H1 (cell line): ENCODE data around the gene TLCD2. TPM values are rescaled to one million over a fixed set of nuclear protein-coding genes. Genes with fewer than 3 reads are reported as not detected.

Source experiments
- CTCF ChIA-PET: fragments of 300-600 bp; sonication (Branson Sonifier 250); formaldehyde crosslinking; loops from one replicate; lab custom pipeline; 2021; ENCODE audit not compliant: partially characterized antibody; lab: Charles Lee
- POLR2A ChIA-PET: fragments of 300-600 bp; sonication (Branson Sonifier 250); formaldehyde crosslinking; loops from one replicate; lab custom pipeline; 2021; ENCODE audit warnings: inconsistent platforms; ENCODE audit not compliant: partially characterized antibody; lab: Charles Lee
- DNase-seq, 2 experiments: peaks; one replicate each; pipeline versions ENCODE4 v3.0.0 to v3.0.0-alpha.2; 2010 to 2022; ENCODE audit warnings: low spot score in 2 of 2, low read depth in 1 of 2, mixed read lengths in 1 of 2
- FAIRE-seq: peaks from 2 replicates; lab custom pipeline; 2011; peaks lifted over from hg19 to GRCh38; lab: Jason Lieb, UNC
- H2AFZ ChIP-seq: 2 replicates; pipeline ENCODE4 v1.8.1; 2012; ENCODE audit warnings: low read length, inconsistent platforms
- H2AK5ac ChIP-seq: 2 replicates; pipeline ENCODE4 v1.6.1; 2013; ENCODE audit warnings: low read depth, low read length
- H2BK120ac ChIP-seq: replicated peaks from 2 replicates; pipeline ENCODE3; 2013; ENCODE audit warnings: low read depth, low read length, inconsistent platforms
- H2BK12ac ChIP-seq: 2 replicates; pipeline ENCODE4 v1.6.1; 2013; ENCODE audit warnings: low read depth, low read length
- H2BK15ac ChIP-seq: 2 replicates; pipeline ENCODE4 v1.6.1; 2013; ENCODE audit warnings: low read length
- H2BK20ac ChIP-seq: 2 replicates; pipeline ENCODE4 v1.6.1; 2013; ENCODE audit warnings: low read length
- H2BK5ac ChIP-seq: 2 replicates; pipeline ENCODE4 v1.6.1; 2013; ENCODE audit warnings: low read depth, low read length
- H3K14ac ChIP-seq: 2 replicates; pipeline ENCODE4 v1.6.1; 2013; ENCODE audit warnings: inconsistent platforms; ENCODE audit not compliant: insufficient read length
- H3K18ac ChIP-seq: 2 replicates; pipeline ENCODE4 v1.6.1; 2013; ENCODE audit warnings: low read length; ENCODE audit errors: extremely low read depth
- H3K23ac ChIP-seq: 2 replicates; pipeline ENCODE4 v1.6.1; 2013; ENCODE audit warnings: inconsistent platforms; ENCODE audit not compliant: insufficient read length
- H3K23me2 ChIP-seq: 2 replicates; pipeline ENCODE4 v1.6.1; 2013; ENCODE audit warnings: low read depth, low read length
- H3K27ac ChIP-seq: 2 replicates; pipeline ENCODE4 v1.6.1; 2011; ENCODE audit warnings: low read depth, low read length, inconsistent platforms
- H3K27me3 ChIP-seq, 4 experiments: replicated peaks in 1 of 4; 1 replicate in 1 of 4; 2 replicates in 3 of 4; pipeline versions ENCODE4 v1.6.1 to v1.8.1; 2011 to 2013; ENCODE audit warnings: low read length in 3 of 4, mild to moderate bottlenecking in 3 of 4, inconsistent platforms in 2 of 4, mixed read lengths in 2 of 4, moderate library complexity in 1 of 4; ENCODE audit not compliant: control insufficient read depth in 3 of 4, insufficient read depth in 3 of 4; ENCODE audit errors: extremely low read depth in 1 of 4
- H3K36me3 ChIP-seq, 4 experiments: 2 replicates each; pipeline versions ENCODE4 v1.6.1 to v1.8.1; 2011 to 2013; ENCODE audit warnings: mild to moderate bottlenecking in 4 of 4, low read length in 3 of 4, moderate library complexity in 2 of 4, control low read depth in 1 of 4, inconsistent platforms in 1 of 4; ENCODE audit not compliant: insufficient read depth in 4 of 4, control insufficient read depth in 2 of 4
- H3K4ac ChIP-seq: replicated peaks from 2 replicates; pipeline ENCODE3; 2013; ENCODE audit warnings: low read length, low read depth, mixed read lengths, inconsistent platforms; ENCODE audit not compliant: insufficient read length
- H3K4me1 ChIP-seq, 4 experiments: replicated peaks in 1 of 4; 1 replicate in 1 of 4; 2 replicates in 3 of 4; pipeline versions ENCODE4 v1.6.1 to v1.8.1; 2011 to 2013; ENCODE audit warnings: low read length in 3 of 4, inconsistent platforms in 2 of 4, mixed read lengths in 1 of 4; ENCODE audit not compliant: insufficient read depth in 4 of 4, control insufficient read depth in 3 of 4
- H3K4me2 ChIP-seq, 2 experiments: 2 replicates each; pipeline versions ENCODE4 v1.6.1 to v1.8.1; 2011 to 2013; ENCODE audit warnings: low read depth in 2 of 2, low read length in 2 of 2, control low read depth in 1 of 2, inconsistent platforms in 1 of 2, mild to moderate bottlenecking in 1 of 2; ENCODE audit not compliant: insufficient read depth in 1 of 2
- H3K4me3 ChIP-seq, 4 experiments: fragments of 200-600, 300-600 bp in 1 of 4; sonication (generic), shearing (Covaris generic), sonication (Bioruptor Twin) in 1 of 4; 2 replicates each; pipeline versions ENCODE4 v1.5.1 to v1.8.1; 2011 to 2016; ENCODE audit warnings: low read length in 4 of 4, low read depth in 3 of 4, control low read depth in 2 of 4, inconsistent platforms in 2 of 4, mild to moderate bottlenecking in 2 of 4, mixed read lengths in 1 of 4, moderate library complexity in 1 of 4; ENCODE audit not compliant: insufficient read depth in 2 of 4; ENCODE audit errors: extremely low read depth in 1 of 4
- H3K56ac ChIP-seq: replicated peaks from 2 replicates; pipeline ENCODE3; 2013; ENCODE audit warnings: low read depth, mild to moderate bottlenecking, mixed read lengths, low read length, inconsistent platforms; ENCODE audit not compliant: insufficient read length
- H3K79me1 ChIP-seq: 2 replicates; pipeline ENCODE4 v1.6.1; 2013; ENCODE audit warnings: low read depth, low read length, control low read depth
- H3K79me2 ChIP-seq, 2 experiments: 2 replicates each; pipeline versions ENCODE4 v1.6.1 to v1.8.1; 2012 to 2013; ENCODE audit warnings: low read length in 2 of 2, mild to moderate bottlenecking in 2 of 2, inconsistent platforms in 1 of 2; ENCODE audit not compliant: insufficient read depth in 2 of 2, control insufficient read depth in 1 of 2
- H3K9ac ChIP-seq, 4 experiments: replicated peaks in 1 of 4; 1 replicate in 1 of 4; 2 replicates in 3 of 4; pipeline versions ENCODE4 v1.6.1 to v1.8.1; 2011 to 2013; ENCODE audit warnings: low read depth in 3 of 4, low read length in 3 of 4, control low read depth in 2 of 4, mild to moderate bottlenecking in 2 of 4, moderate library complexity in 2 of 4, inconsistent platforms in 1 of 4; ENCODE audit errors: extremely low read depth in 1 of 4
- H3K9me3 ChIP-seq, 2 experiments: 2 replicates each; pipeline versions ENCODE4 v1.6.1 to v1.8.1; 2012 to 2013; ENCODE audit warnings: mild to moderate bottlenecking in 2 of 2, moderate library complexity in 2 of 2, control low read depth in 1 of 2, inconsistent platforms in 1 of 2, low read depth in 1 of 2, low read length in 1 of 2, mixed read lengths in 1 of 2; ENCODE audit not compliant: insufficient read depth in 2 of 2
- H4K20me1 ChIP-seq, 2 experiments: replicated peaks in 1 of 2; 2 replicates each; pipeline versions ENCODE3 to v1.8.1; 2011 to 2013; ENCODE audit warnings: inconsistent platforms in 2 of 2, low read length in 2 of 2, mild to moderate bottlenecking in 1 of 2; ENCODE audit not compliant: insufficient read depth in 2 of 2, control insufficient read depth in 1 of 2
- H4K5ac ChIP-seq: 2 replicates; pipeline ENCODE4 v1.6.1; 2013; ENCODE audit warnings: low read length, low read depth, mixed read lengths, inconsistent platforms; ENCODE audit not compliant: insufficient read length
- H4K8ac ChIP-seq: 2 replicates; pipeline ENCODE4 v1.8.0; 2013; ENCODE audit warnings: mild to moderate bottlenecking, moderate library complexity, low read length, inconsistent platforms; ENCODE audit not compliant: insufficient read depth; ENCODE audit errors: extremely low read depth
- H4K91ac ChIP-seq: replicated peaks from 2 replicates; pipeline ENCODE3; 2013; ENCODE audit warnings: low read length, mixed read lengths, inconsistent platforms; ENCODE audit not compliant: insufficient read length
- ATF2 ChIP-seq: IDR thresholded peaks from 2 replicates; pipeline ENCODE4 v1.6.1; 2012; ENCODE audit warnings: low read length, inconsistent platforms
- CTBP2 ChIP-seq: IDR thresholded peaks from 2 replicates; pipeline ENCODE4 v1.7.0; 2011; ENCODE audit warnings: borderline replicate concordance, mild to moderate bottlenecking, moderate library complexity, mixed read lengths, low read length; ENCODE audit not compliant: insufficient read depth, insufficient read length
- HDAC6 ChIP-seq: IDR thresholded peaks from one replicate; pipeline ENCODE4 v1.7.1; 2012; ENCODE audit warnings: low read depth, mild to moderate bottlenecking, inconsistent platforms, low read length, moderate library complexity
- NRF1 ChIP-seq: IDR thresholded peaks from 2 replicates; pipeline ENCODE4 v1.6.1; 2011; ENCODE audit warnings: mild to moderate bottlenecking, low read depth, low read length, improper control_type of control experiment
- POLR2A ChIP-seq, 2 experiments: IDR thresholded peaks; 1 replicate in 1 of 2; 2 replicates in 1 of 2; pipeline ENCODE4 v1.6.1; 2011; ENCODE audit warnings: low read depth in 2 of 2, low read length in 2 of 2, mild to moderate bottlenecking in 2 of 2; ENCODE audit errors: control extremely low read depth in 1 of 2
- POLR2AphosphoS5 ChIP-seq: IDR thresholded peaks from 2 replicates; pipeline ENCODE4 v1.6.1; 2011; ENCODE audit warnings: low read depth, low read length
- SP1 ChIP-seq: IDR thresholded peaks from 2 replicates; pipeline ENCODE4 v1.6.1; 2011; ENCODE audit warnings: low read depth, low read length
- TAF1 ChIP-seq: IDR thresholded peaks from 2 replicates; pipeline ENCODE4 v1.6.1; 2011; ENCODE audit warnings: mild to moderate bottlenecking, low read depth, low read length
- TBP ChIP-seq: IDR thresholded peaks from 2 replicates; pipeline ENCODE4 v1.6.1; 2011; ENCODE audit warnings: low read depth, low read length, improper control_type of control experiment
- TEAD4 ChIP-seq: IDR thresholded peaks from 2 replicates; pipeline ENCODE4 v1.6.1; 2012; ENCODE audit warnings: low read depth, low read length, inconsistent platforms, mixed read lengths
- YY1 ChIP-seq: IDR thresholded peaks from 2 replicates; pipeline ENCODE4 v1.6.1; 2011; ENCODE audit warnings: low read depth, mild to moderate bottlenecking, low read length
- WGBS, 2 experiments: shearing (Covaris generic) in 1 of 2; methylation state at CpG; one replicate each; pipeline versions ENCODE4 v1.1.6 to v1.1.7; 2013 to 2015; ENCODE audit warnings: low lambda C conversion rate in 2 of 2, mixed read lengths in 2 of 2, inconsistent platforms in 1 of 2, low coverage in 1 of 2, missing lambda C conversion rate in 1 of 2; ENCODE audit not compliant: insufficient replicate concordance in 2 of 2, insufficient coverage in 1 of 2, insufficient read length in 1 of 2; ENCODE audit errors: extremely low coverage in 1 of 2, missing lambda C conversion rate in 1 of 2; 5-methylcytosine and 5-hydroxymethylcytosine counted together
- polyA plus RNA-seq, 7 experiments: library from polyadenylated mRNA; depleted of rRNA in 3 of 7; stranded (reverse) in 5 of 7; unstranded in 2 of 7; fragments of >200 nt in 5 of 7; fragments of 200-250 nt in 2 of 7; gene quantifications; 1 replicate in 5 of 7; 2 replicates in 1 of 7; 4 replicates in 1 of 7; pipeline versions ENCODE4 v1.2.1 to v1.2.3, GENCODE V29; 2011 to 2013; ENCODE audit warnings: missing spikeins in 2 of 7, mixed read lengths in 2 of 7
- total RNA-seq: library from RNA; stranded (reverse); fragmentation: NEBNext Ultra II Directional; extraction: Animal tissue kit (Norgen Biotek cat#: 25700); gene quantifications from 2 replicates; pipeline ENCODE4 v1.2.1, GENCODE V29; 2021

TLCD2 gene
- total and polyA plus RNA-seq, 2 of the 8 experiments (the other 6 are each of a cell fraction or from before 2014, with no cell fraction given) = 0.47 to 1.4 TPM

GRCh38 chr17:1714427-1714979, 4.3 kb upstream of the TLCD2 start:
- Histone ChIP-seq H3K4me3 (peak overlapping the region; percentile 48 to 83 (median 65)), H3K56ac (no peak overlapping the region), H3K4me1 (peaks cover 0 to 19% (median 17%) of the 10 kb centered on the region in 4 experiments; a peak in 6 of 7 replicates), H2AFZ (no peak overlapping the region), H2BK120ac (no peak overlapping the region), H4K8ac (no peak overlapping the region), H2AK5ac (no peak overlapping the region), H4K91ac (peak overlapping the region; percentile 78), H3K79me2 (no peaks in the 10 kb centered on the region), H3K79me1 (peaks cover 7% of the 10 kb centered on the region; the same call in 1 of the 2 replicates), H3K36me3 (no peaks in the 10 kb centered on the region), H4K5ac (no peak overlapping the region), H3K4me2 (peak overlapping the region; percentile 68 to 92), H3K14ac (no peak overlapping the region), H4K20me1 (peaks cover 0 to 7% of the 10 kb centered on the region in 2 experiments), H3K23me2 (peaks cover 26% of the 10 kb centered on the region), H3K18ac (peak overlapping the region; percentile 49; the same call in 1 of the 2 replicates), H3K9me3 (no peaks in the 10 kb centered on the region), H3K9ac (peak overlapping the region in 2 of 4 experiments; percentile 34 to 36; a peak in 4 of 7 replicates), H2BK5ac (peak overlapping the region; percentile 29; the same call in 1 of the 2 replicates), H3K27ac (no peak overlapping the region), H2BK20ac (no peak overlapping the region), H2BK15ac (0 out of 2 replicates have a peak overlapping the region, but pooled peaks have one; percentile 36), H3K23ac (no peak overlapping the region), H3K27me3 (no peaks in the 10 kb centered on the region; a peak in 1 of 7 replicates), H2BK12ac (peak overlapping the region; percentile 51; the same call in 1 of the 2 replicates), H3K4ac (peak overlapping the region; percentile 76)
- DNase-seq = peak; percentile 67 to 92
- POLR2A ChIA-PET = interaction anchor here (0.5 to 1.4 kb wide), 12 partner anchors 10 to 280 kb away, joined by 3 to 6 read pairs (median 3); partner anchors contain the start of genes RILP, RPA1, SERPINF1 and SMYD4
- no peak for FAIRE-seq
- WGBS, 2 experiments = 0% methylated on average over 13 of the region's 19 CpGs; no CpG with 5 or more reads in 1 of the 2 experiments
- CTCF ChIA-PET = interaction anchor here (0.8 to 3.4 kb wide), 13 partner anchors 10 to 169 kb away, joined by 3 to 36 read pairs (median 6); partner anchors contain the start of genes PRPF8 and WDR81
- TF ChIP-seq HDAC6 = no peak
- 0 out of 3 replicates have a peak, but pooled peaks of 1 of the 2 experiments have one; percentile 14 for TF ChIP-seq POLR2A (IDR thresholded peaks at IDR 0.05; ENCODE audit: control extremely low read depth in 1 of 2, low read depth in 2 of 2, low read length in 2 of 2)
- no peak for TF ChIP-seq NRF1
- TF ChIP-seq YY1 = 0 out of 2 replicates have a peak, but pooled peaks have one; percentile 33
- TF ChIP-seq ATF2 = no peak
- peak; percentile 33; the same call in 1 of the 2 replicates for TF ChIP-seq TAF1
- TF ChIP-seq CTBP2 = no peak
- TF ChIP-seq TBP = peak; percentile 27; the same call in 1 of the 2 replicates
- peak; percentile 98 for TF ChIP-seq TEAD4
- peak; percentile 50; the same call in 1 of the 2 replicates for TF ChIP-seq SP1
- peak; percentile 25; the same call in 1 of the 2 replicates for TF ChIP-seq POLR2AphosphoS5
